Ishikawa (cell line): Measurements from ENCODE around the gene PIEZO2.

Experiments used
- CEBPB ChIP-seq: IDR thresholded peaks from 2 replicates; pipeline ENCODE4 v1.6.1; 2012
- CREB1 ChIP-seq: IDR thresholded peaks from 2 replicates; pipeline ENCODE4 v1.6.1; 2012; ENCODE audit warnings: low read depth
- EGR1 ChIP-seq: IDR thresholded peaks from 2 replicates; pipeline ENCODE4 v1.6.1; 2012
- EP300 ChIP-seq: IDR thresholded peaks from 2 replicates; pipeline ENCODE4 v1.6.1; 2012; ENCODE audit warnings: borderline replicate concordance
- FOXM1 ChIP-seq: IDR thresholded peaks from 2 replicates; pipeline ENCODE4 v1.6.1; 2012; ENCODE audit warnings: low read depth, borderline replicate concordance
- MAX ChIP-seq: IDR thresholded peaks from 2 replicates; pipeline ENCODE4 v1.6.1; 2012
- NFIC ChIP-seq: IDR thresholded peaks from 2 replicates; pipeline ENCODE4 v1.6.1; 2012
- RAD21 ChIP-seq: IDR thresholded peaks from 2 replicates; pipeline ENCODE4 v1.6.1; 2012; ENCODE audit warnings: low read depth
- REST ChIP-seq: IDR thresholded peaks from 2 replicates; pipeline ENCODE4 v1.6.1; 2012; ENCODE audit warnings: low read depth, mild to moderate bottlenecking
- TAF1 ChIP-seq: IDR thresholded peaks from 2 replicates; pipeline ENCODE4 v1.6.1; 2012; ENCODE audit warnings: low read depth, mild to moderate bottlenecking
- TCF12 ChIP-seq: IDR thresholded peaks from 2 replicates; pipeline ENCODE4 v1.6.1; 2012; ENCODE audit warnings: low read depth
- TEAD4 ChIP-seq: IDR thresholded peaks from 2 replicates; pipeline ENCODE4 v1.6.1; 2012
- USF1 ChIP-seq: IDR thresholded peaks from 2 replicates; pipeline ENCODE4 v1.6.1; 2012
- YY1 ChIP-seq: IDR thresholded peaks from 2 replicates; pipeline ENCODE4 v1.6.1; 2012; ENCODE audit warnings: low read depth
- ZBTB7A ChIP-seq: IDR thresholded peaks from 2 replicates; pipeline ENCODE4 v1.6.1; 2012; ENCODE audit warnings: low read depth

Gene PIEZO2

GRCh38 chr18:10724666-10725065 is 424.7 kb downstream of the PIEZO2 start:
- TF ChIP-seq NFIC: no peak

- TF ChIP-seq EGR1: no peak
- TF ChIP-seq RAD21: no peak
- TF ChIP-seq USF1: no peak
- TF ChIP-seq CEBPB: no peak
- TF ChIP-seq EP300: no peak
- TF ChIP-seq TCF12: no peak
- TF ChIP-seq CREB1: no peak
- TF ChIP-seq FOXM1: no peak
- TF ChIP-seq MAX: no peak
- no peak for TF ChIP-seq YY1
- TF ChIP-seq TAF1: no peak
- TF ChIP-seq NFIC: no peak
- TF ChIP-seq ZBTB7A: no peak
- TF ChIP-seq REST: no peak
- TF ChIP-seq TEAD4: no peak
Measured at GRCh38 chr18:10723496-10723895, 425.9 kb downstream of the PIEZO2 start.

GRCh38 chr18:10718809-10719208 is 430.6 kb downstream of the PIEZO2 start:
- TF ChIP-seq CEBPB (no peak), NFIC (no peak), TAF1 (no peak), CREB1 (no peak), EGR1 (no peak), TEAD4 (no peak), FOXM1 (no peak), EP300 (no peak), ZBTB7A (no peak), MAX (no peak)

- TF ChIP-seq FOXM1 (no peak), USF1 (no peak), CREB1 (no peak), MAX (no peak), REST (no peak), EP300 (no peak), RAD21 (no peak), ZBTB7A (no peak), TAF1 (no peak), NFIC (no peak), TCF12 (no peak), CEBPB (no peak), EGR1 (no peak), YY1 (no peak), TEAD4 (no peak)
Measured at GRCh38 chr18:10715791-10716190, 433.6 kb downstream of the PIEZO2 start.

- no peak for TF ChIP-seq EP300
- TF ChIP-seq CREB1: no peak
- no peak for TF ChIP-seq EGR1
- no peak for TF ChIP-seq YY1
- no peak for TF ChIP-seq TCF12
- TF ChIP-seq TEAD4: no peak
- no peak for TF ChIP-seq NFIC
- TF ChIP-seq RAD21: no peak
- no peak for TF ChIP-seq ZBTB7A
- no peak for TF ChIP-seq MAX
- no peak for TF ChIP-seq USF1
- no peak for TF ChIP-seq TAF1
- TF ChIP-seq FOXM1: no peak
- TF ChIP-seq REST: no peak
- no peak for TF ChIP-seq CEBPB
Measured at GRCh38 chr18:10713409-10713808, 436.0 kb downstream of the PIEZO2 start.
